ENCODE data around the gene ARPP19. TPM values are rescaled to one million over a fixed set of nuclear protein-coding genes. Genes with fewer than 3 reads are reported as not detected.

The ARPP19 gene
- total and polyA plus RNA-seq, 9 of the 15 experiments (the other 6 are each of a cell fraction or from before 2014, with no cell fraction given) = 33.3 to 102 (median 60.5) TPM

- no TSS peak for BruUV-seq (replicated peaks)
- ATAC-seq (peak; percentile 16; the same call in 1 of the 3 replicates), DNase-seq (ENCODE audit: extremely low read depth in 1 of 4, low spot score in 3 of 4) (peak in 1 of 4 experiments; percentile 47), FAIRE-seq (peak; percentile 48)
- peak overlapping the region; percentile 90 for H3K27ac ChIP-seq (ENCODE audit: extremely low read depth, low read depth, low read length)
- H3K9me3 ChIP-seq (replicated peaks; ENCODE audit: control insufficient read depth, insufficient read depth, low read depth, low read length) = no peaks in the 10 kb centered on the region
- peaks cover 10 to 13% of the 10 kb centered on the region in 2 experiments; a peak in 4 of 5 replicates for H3K4me1 ChIP-seq (replicated peaks in 1 of 2; ENCODE audit: control insufficient read depth in 2 of 2, insufficient read depth in 2 of 2, low read length in 2 of 2)
- H3K79me2 ChIP-seq (ENCODE audit: control insufficient read depth, insufficient read depth, low read length) = peaks cover 69% of the 10 kb centered on the region
- peak overlapping the region in 1 of 2 experiments; percentile 97; a peak in 2 of 4 replicates for H3K9ac ChIP-seq (ENCODE audit: insufficient read depth in 1 of 2, low read depth in 2 of 2, low read length in 2 of 2)
- peaks cover 2% of the 10 kb centered on the region; the same call in 1 of the 2 replicates for H4K20me1 ChIP-seq (replicated peaks; ENCODE audit: control insufficient read depth, insufficient read depth, low read length)
- in situ Hi-C loops (cut with MboI) (no loop called here), intact Hi-C loops (cut with micrococcal nuclease) (loop anchor here (5.0 kb wide), 2 partner anchors 40 to 110 kb away; partner anchors contain the start of genes ATOSA and MYO5A)
- WGBS (ENCODE audit: insufficient coverage, low coverage, missing lambda C conversion rate) = 0% methylated on average over 4 of the region's 4 CpGs
- peak overlapping the region; percentile 94 for H3K4me2 ChIP-seq (ENCODE audit: insufficient read depth, low read length)
- POLR2A ChIA-PET = interaction anchor here (0.7 to 1.8 kb wide), 5 partner anchors 9 to 331 kb away, joined by 3 to 8 read pairs (median 7); no protein-coding TSS in a partner anchor
- H3K4me3 ChIP-seq = peak overlapping the region; percentile 69
- no peaks in the 10 kb centered on the region for H3K9me1 ChIP-seq (ENCODE audit: control insufficient read depth, insufficient read depth, low read length)
- no peak overlapping the region for H2AFZ ChIP-seq (ENCODE audit: low read depth, low read length)
- no peaks in the 10 kb centered on the region for H3K27me3 ChIP-seq (ENCODE audit: control insufficient read depth in 2 of 2, insufficient read depth in 2 of 2, low read length in 2 of 2)
- peaks cover 14% of the 10 kb centered on the region; the same call in 2 of the 3 replicates for H3K36me3 ChIP-seq (ENCODE audit: control insufficient read depth, insufficient read depth, low read length)
- CTCF ChIA-PET (ENCODE audit: low intra/inter-chr PET ratio) = no interaction called here
- no peak for TF ChIP-seq ZNF280B (CRISPR knock-in tag; IDR thresholded peaks at IDR 0.05)
- no peak for TF ChIP-seq ELF1 (tag; IDR thresholded peaks at IDR 0.05)
- no peak for TF ChIP-seq ZNF436 (CRISPR knock-in tag; IDR thresholded peaks at IDR 0.05)
- no peak for TF ChIP-seq ZNF644 (tag; IDR thresholded peaks at IDR 0.05; ENCODE audit: low read depth)
- no peak for TF ChIP-seq POU5F1 (IDR thresholded peaks at IDR 0.05; ENCODE audit: borderline replicate concordance, low read depth, low read length, partially characterized antibody)
- TF ChIP-seq ZBTB43 (CRISPR knock-in tag; IDR thresholded peaks at IDR 0.05) = no peak
- no peak for TF ChIP-seq DMBX1 (CRISPR knock-in tag; IDR thresholded peaks at IDR 0.05; ENCODE audit: borderline replicate concordance)
- TF ChIP-seq C11orf30 (IDR thresholded peaks at IDR 0.05; ENCODE audit: low read depth) = peak; percentile 78
- TF ChIP-seq HDGF (IDR thresholded peaks at IDR 0.05) = no peak
- no peak for TF ChIP-seq ZNF184 (CRISPR knock-in tag; IDR thresholded peaks at IDR 0.05)
- TF ChIP-seq NFE2 (IDR thresholded peaks at IDR 0.05; ENCODE audit: low read depth) = peak; percentile 90
- no peak for TF ChIP-seq CBX1 (IDR thresholded peaks at IDR 0.05; ENCODE audit: low read depth)
- TF ChIP-seq CSDE1 (IDR thresholded peaks at IDR 0.05) = no peak
- TF ChIP-seq KLF13 (tag; IDR thresholded peaks at IDR 0.05; ENCODE audit: borderline replicate concordance, low read depth) = no peak
- no peak for TF ChIP-seq ZNF175 (CRISPR knock-in tag; IDR thresholded peaks at IDR 0.05; ENCODE audit: low read depth)
- no peak for TF ChIP-seq ARID3B (CRISPR knock-in tag; IDR thresholded peaks at IDR 0.05; ENCODE audit: borderline replicate concordance)
- TF ChIP-seq ZNF316 (IDR thresholded peaks at IDR 0.05) = peak; percentile 76
- peak; percentile 26 to 32; a peak in 1 of 4 replicates for TF ChIP-seq MNT (conservative IDR thresholded peaks at IDR 0.05)
Measured at GRCh38 chr15:52566889-52567288, 1.9 kb downstream of the ARPP19 start.
